ENCODE measurements around the gene THBS1.

DNA sequence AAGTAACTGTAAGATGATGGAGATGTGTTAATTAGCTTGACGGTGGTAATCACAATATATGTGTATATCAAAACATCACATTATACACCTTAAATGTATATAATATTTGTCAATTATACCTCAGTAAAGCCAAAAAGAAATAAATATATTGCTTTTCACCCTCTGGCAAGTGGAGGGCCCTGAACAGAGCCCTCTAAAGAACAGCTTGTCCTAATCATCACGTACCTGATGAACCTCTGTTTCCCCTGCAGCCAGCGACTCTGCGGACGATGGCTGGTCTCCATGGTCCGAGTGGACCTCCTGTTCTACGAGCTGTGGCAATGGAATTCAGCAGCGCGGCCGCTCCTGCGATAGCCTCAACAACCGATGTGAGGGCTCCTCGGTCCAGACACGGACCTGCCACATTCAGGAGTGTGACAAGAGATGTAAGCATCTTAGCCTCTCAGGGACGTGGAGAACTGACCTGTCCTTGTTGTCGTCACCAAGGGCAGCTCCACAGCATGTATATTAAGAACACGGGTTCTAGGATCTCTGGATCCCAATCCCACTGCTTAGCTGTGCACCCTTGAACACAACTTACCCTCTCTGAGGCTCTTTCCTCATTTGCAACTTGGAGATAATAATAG is 6.3 kb downstream of the THBS1 start:
- no peak for TF ChIP-seq EZH2phosphoT487 (IDR thresholded peaks at IDR 0.05; ENCODE audit: borderline replicate concordance, low read length)
- TF ChIP-seq, protein P1, sequence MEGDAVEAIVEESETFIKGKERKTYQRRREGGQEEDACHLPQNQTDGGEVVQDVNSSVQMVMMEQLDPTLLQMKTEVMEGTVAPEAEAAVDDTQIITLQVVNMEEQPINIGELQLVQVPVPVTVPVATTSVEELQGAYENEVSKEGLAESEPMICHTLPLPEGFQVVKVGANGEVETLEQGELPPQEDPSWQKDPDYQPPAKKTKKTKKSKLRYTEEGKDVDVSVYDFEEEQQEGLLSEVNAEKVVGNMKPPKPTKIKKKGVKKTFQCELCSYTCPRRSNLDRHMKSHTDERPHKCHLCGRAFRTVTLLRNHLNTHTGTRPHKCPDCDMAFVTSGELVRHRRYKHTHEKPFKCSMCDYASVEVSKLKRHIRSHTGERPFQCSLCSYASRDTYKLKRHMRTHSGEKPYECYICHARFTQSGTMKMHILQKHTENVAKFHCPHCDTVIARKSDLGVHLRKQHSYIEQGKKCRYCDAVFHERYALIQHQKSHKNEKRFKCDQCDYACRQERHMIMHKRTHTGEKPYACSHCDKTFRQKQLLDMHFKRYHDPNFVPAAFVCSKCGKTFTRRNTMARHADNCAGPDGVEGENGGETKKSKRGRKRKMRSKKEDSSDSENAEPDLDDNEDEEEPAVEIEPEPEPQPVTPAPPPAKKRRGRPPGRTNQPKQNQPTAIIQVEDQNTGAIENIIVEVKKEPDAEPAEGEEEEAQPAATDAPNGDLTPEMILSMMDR (conservative IDR thresholded peaks at IDR 0.05; ENCODE audit: low read depth, low read length), result no peak

All from PC-3 (cell line).